SK-N-SH (cell line): ENCODE data around the gene KLHL24. TPM values are rescaled to one million over a fixed set of nuclear protein-coding genes. Genes with fewer than 3 reads are reported as not detected.
"Not testable (repeated sequence)": the region's sequence is repeated elsewhere in the genome, so short reads cannot be mapped to it uniquely, and the experiment has no call there.

Experiments used
- CTCF ChIA-PET: fragments of 300-600, 350-600 bp; formaldehyde crosslinking; extraction: SDS; loops from one replicate; lab custom pipeline; 2021; lab: Yijun Ruan, JAX
- POLR2A ChIA-PET: fragments of 350-600 bp; sonication (Branson Sonifier 250); formaldehyde crosslinking; extraction: SDS; loops from one replicate; lab custom pipeline; 2020; ENCODE audit warnings: antibody characterized with exemption, inconsistent platforms; lab: Yijun Ruan, JAX
- DNase-seq: peaks from one replicate; pipeline ENCODE4 v3.0.0; 2012
- H2AFZ ChIP-seq: fragments of 200-600 bp; sonication (generic); 2 replicates; pipeline ENCODE4 v1.8.1; 2016; ENCODE audit warnings: antibody characterized with exemption, mild to moderate bottlenecking, low read depth
- H3F3A ChIP-seq: fragments of 200-600 bp; sonication (generic); replicated peaks from 2 replicates; pipeline ENCODE3; 2016; ENCODE audit warnings: antibody characterized with exemption, mild to moderate bottlenecking; ENCODE audit not compliant: insufficient read depth
- H3K27ac ChIP-seq, 2 experiments: fragments of 200-500 bp in 1 of 2; fragments of 200-600 bp in 1 of 2; sonication (Bioruptor generic) in 1 of 2; sonication (generic), shearing (Covaris generic) in 1 of 2; 2 replicates each; pipeline versions ENCODE4 v1.5.1 to v1.6.1; 2014 to 2016; ENCODE audit warnings: low read depth in 2 of 2, inconsistent platforms in 1 of 2, low read length in 1 of 2, mild to moderate bottlenecking in 1 of 2, mixed read lengths in 1 of 2
- H3K27me3 ChIP-seq: fragments of 200-600 bp; sonication (generic), shearing (Covaris generic); 2 replicates; pipeline ENCODE4 v1.6.1; 2016; ENCODE audit warnings: mixed run types; ENCODE audit not compliant: insufficient read depth
- H3K36me3 ChIP-seq, 2 experiments: fragments of 200-500 bp in 1 of 2; fragments of 200-600 bp in 1 of 2; sonication (Bioruptor generic) in 1 of 2; sonication (generic) in 1 of 2; replicated peaks in 1 of 2; 2 replicates each; pipeline versions ENCODE3 to v1.5.1; 2014 to 2016; ENCODE audit warnings: low read length in 1 of 2, mild to moderate bottlenecking in 1 of 2; ENCODE audit not compliant: insufficient read depth in 2 of 2, control insufficient read depth in 1 of 2
- H3K4me1 ChIP-seq, 2 experiments: fragments of 200-500 bp in 1 of 2; fragments of 200-600 bp in 1 of 2; sonication (Bioruptor generic) in 1 of 2; sonication (generic), shearing (Covaris generic) in 1 of 2; 2 replicates each; pipeline versions ENCODE4 v1.5.1 to v1.6.1; 2014 to 2016; ENCODE audit warnings: low read depth in 1 of 2, low read length in 1 of 2, mixed run types in 1 of 2; ENCODE audit not compliant: insufficient read depth in 2 of 2, control insufficient read depth in 1 of 2
- H3K4me2 ChIP-seq: fragments of 200-600 bp; sonication (generic), shearing (Covaris generic); 2 replicates; pipeline ENCODE4 v1.6.1; 2017; ENCODE audit warnings: mixed run types
- H3K4me3 ChIP-seq, 2 experiments: fragments of 200-500 bp in 1 of 2; fragments of 200-600 bp in 1 of 2; sonication (Bioruptor generic) in 1 of 2; sonication (generic), shearing (Covaris generic) in 1 of 2; 2 replicates each; pipeline versions ENCODE4 v1.5.1 to v1.8.1; 2014 to 2016; ENCODE audit warnings: low read depth in 2 of 2, inconsistent platforms in 1 of 2, low read length in 1 of 2, mild to moderate bottlenecking in 1 of 2, mixed read lengths in 1 of 2, moderate library complexity in 1 of 2
- H3K79me2 ChIP-seq: fragments of 200-600 bp; sonication (generic); 2 replicates; pipeline ENCODE4 v1.8.1; 2017; ENCODE audit warnings: mild to moderate bottlenecking; ENCODE audit not compliant: insufficient read depth
- H3K9ac ChIP-seq: fragments of 200-600 bp; sonication (generic); 2 replicates; pipeline ENCODE4 v1.6.1; 2017; ENCODE audit warnings: mixed run types
- H3K9me2 ChIP-seq: fragments of 200-600 bp; sonication (generic); 2 replicates; pipeline ENCODE4 v1.6.1; 2017; ENCODE audit warnings: mixed run types
- H3K9me3 ChIP-seq: fragments of 200-600 bp; sonication (generic); 2 replicates; pipeline ENCODE4 v1.6.1; 2017; ENCODE audit warnings: mixed run types, mild to moderate bottlenecking, moderate library complexity
- H4K20me1 ChIP-seq: fragments of 200-600 bp; sonication (generic); 2 replicates; pipeline ENCODE4 v1.6.1; 2017; ENCODE audit warnings: mild to moderate bottlenecking, mixed run types; ENCODE audit not compliant: insufficient read depth
- ELF1 ChIP-seq: IDR thresholded peaks from 2 replicates; pipeline ENCODE4 v1.4.0; 2012
- POLR2AphosphoS5 ChIP-seq: IDR thresholded peaks from 2 replicates; pipeline ENCODE4 v1.6.1; 2012; ENCODE audit warnings: low read depth, low read length
- RAD21 ChIP-seq: IDR thresholded peaks from 2 replicates; pipeline ENCODE4 v1.6.1; 2012; ENCODE audit warnings: mild to moderate bottlenecking, low read length
- SIN3A ChIP-seq: IDR thresholded peaks from 2 replicates; pipeline ENCODE4 v1.6.1; 2012; ENCODE audit warnings: low read depth, mild to moderate bottlenecking, low read length, moderate library complexity, borderline replicate concordance
- SMC3 ChIP-seq: IDR thresholded peaks from 2 replicates; pipeline ENCODE4 v1.6.1; 2012; ENCODE audit warnings: low read depth, low read length, improper control_type of control experiment
- YY1 ChIP-seq: IDR thresholded peaks from 2 replicates; pipeline ENCODE4 v1.4.0; 2012; ENCODE audit warnings: low read depth, mild to moderate bottlenecking
- WGBS: methylation state at CpG from one replicate; pipeline ENCODE4 v1.1.6; 2017; ENCODE audit warnings: low lambda C conversion rate; 5-methylcytosine and 5-hydroxymethylcytosine counted together
- polyA plus RNA-seq, 3 experiments: library from polyadenylated mRNA; depleted of rRNA; stranded (reverse); fragments of >200 nt; gene quantifications; 2 replicates each; pipeline ENCODE4 v1.2.3, GENCODE V29; 2012
- TF ChIP-seq, protein P1 (sequence below): IDR thresholded peaks from 2 replicates; pipeline ENCODE4 v1.4.0; 2012; ENCODE audit warnings: low read depth
- TF ChIP-seq, protein P2 (sequence below): IDR thresholded peaks from 2 replicates; pipeline ENCODE4; 2012
- TF ChIP-seq, protein P3 (sequence below): fragments of 200-600 bp; sonication (generic); IDR thresholded peaks from 2 replicates; pipeline ENCODE4 v1.6.1; 2017; ENCODE audit warnings: antibody characterized with exemption, mild to moderate bottlenecking, moderate library complexity

Gene KLHL24
- polyA plus RNA-seq, 1 of the 3 experiments (the other 2 are of a cell fraction), result 5.7 TPM

DNA sequence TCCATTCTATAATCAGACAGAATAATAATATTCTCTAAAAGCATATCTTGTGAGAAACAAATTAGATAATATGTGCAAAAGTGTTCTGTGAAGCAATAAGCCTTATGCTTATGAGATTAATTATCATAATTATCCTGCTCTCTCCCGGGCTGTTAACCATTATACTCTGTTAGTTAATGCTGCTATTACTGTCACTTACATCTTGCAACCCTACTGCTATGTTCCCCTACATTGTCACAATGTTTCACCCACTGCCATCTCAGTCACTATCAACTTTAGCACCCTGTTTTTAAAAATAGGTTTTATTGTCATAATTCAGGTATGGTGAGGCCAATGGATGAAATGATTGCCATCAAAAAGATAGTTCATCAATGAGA lies 15.2 kb upstream of the KLHL24 start:
- DNase-seq, result no peak
- Histone ChIP-seq H3K4me3 (no peak overlapping the region), H2AFZ (no peak overlapping the region), H3K9ac (no peak overlapping the region), H3K27ac (peak overlapping the region in 1 of 2 experiments; percentile 77; a peak in 2 of 4 replicates), H3K4me1 (peaks cover 0 to 16% of the 10 kb centered on the region in 2 experiments; a peak in 1 of 4 replicates), H3K27me3 (no peaks in the 10 kb centered on the region), H3K36me3 (no peaks in the 10 kb centered on the region), H3F3A (no peaks in the 10 kb centered on the region), H3K9me3 (no peaks in the 10 kb centered on the region), H3K9me2 (no peaks in the 10 kb centered on the region), H3K4me2 (no peak overlapping the region), H4K20me1 (no peaks in the 10 kb centered on the region), H3K79me2 (no peaks in the 10 kb centered on the region)
- TF ChIP-seq, protein P1, sequence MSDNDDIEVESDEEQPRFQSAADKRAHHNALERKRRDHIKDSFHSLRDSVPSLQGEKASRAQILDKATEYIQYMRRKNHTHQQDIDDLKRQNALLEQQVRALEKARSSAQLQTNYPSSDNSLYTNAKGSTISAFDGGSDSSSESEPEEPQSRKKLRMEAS, result no peak
- TF ChIP-seq SIN3A (no peak), YY1 (no peak), RAD21 (no peak), SMC3 (no peak), POLR2AphosphoS5 (no peak), ELF1 (no peak)
- TF ChIP-seq, protein P2, sequence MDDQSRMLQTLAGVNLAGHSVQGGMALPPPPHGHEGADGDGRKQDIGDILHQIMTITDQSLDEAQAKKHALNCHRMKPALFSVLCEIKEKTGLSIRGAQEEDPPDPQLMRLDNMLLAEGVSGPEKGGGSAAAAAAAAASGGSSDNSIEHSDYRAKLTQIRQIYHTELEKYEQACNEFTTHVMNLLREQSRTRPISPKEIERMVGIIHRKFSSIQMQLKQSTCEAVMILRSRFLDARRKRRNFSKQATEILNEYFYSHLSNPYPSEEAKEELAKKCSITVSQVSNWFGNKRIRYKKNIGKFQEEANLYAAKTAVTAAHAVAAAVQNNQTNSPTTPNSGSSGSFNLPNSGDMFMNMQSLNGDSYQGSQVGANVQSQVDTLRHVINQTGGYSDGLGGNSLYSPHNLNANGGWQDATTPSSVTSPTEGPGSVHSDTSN, result no peak
- TF ChIP-seq, protein P3, sequence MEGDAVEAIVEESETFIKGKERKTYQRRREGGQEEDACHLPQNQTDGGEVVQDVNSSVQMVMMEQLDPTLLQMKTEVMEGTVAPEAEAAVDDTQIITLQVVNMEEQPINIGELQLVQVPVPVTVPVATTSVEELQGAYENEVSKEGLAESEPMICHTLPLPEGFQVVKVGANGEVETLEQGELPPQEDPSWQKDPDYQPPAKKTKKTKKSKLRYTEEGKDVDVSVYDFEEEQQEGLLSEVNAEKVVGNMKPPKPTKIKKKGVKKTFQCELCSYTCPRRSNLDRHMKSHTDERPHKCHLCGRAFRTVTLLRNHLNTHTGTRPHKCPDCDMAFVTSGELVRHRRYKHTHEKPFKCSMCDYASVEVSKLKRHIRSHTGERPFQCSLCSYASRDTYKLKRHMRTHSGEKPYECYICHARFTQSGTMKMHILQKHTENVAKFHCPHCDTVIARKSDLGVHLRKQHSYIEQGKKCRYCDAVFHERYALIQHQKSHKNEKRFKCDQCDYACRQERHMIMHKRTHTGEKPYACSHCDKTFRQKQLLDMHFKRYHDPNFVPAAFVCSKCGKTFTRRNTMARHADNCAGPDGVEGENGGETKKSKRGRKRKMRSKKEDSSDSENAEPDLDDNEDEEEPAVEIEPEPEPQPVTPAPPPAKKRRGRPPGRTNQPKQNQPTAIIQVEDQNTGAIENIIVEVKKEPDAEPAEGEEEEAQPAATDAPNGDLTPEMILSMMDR, result no peak
- WGBS, result 3% methylated on average over 1 of the region's 1 CpG
- ChIA-PET POLR2A (no interaction called here), CTCF (interaction anchor here (1.7 kb wide), 1 partner anchor 10 kb away, joined by 5 read pairs; no protein-coding TSS in a partner anchor)

DNA sequence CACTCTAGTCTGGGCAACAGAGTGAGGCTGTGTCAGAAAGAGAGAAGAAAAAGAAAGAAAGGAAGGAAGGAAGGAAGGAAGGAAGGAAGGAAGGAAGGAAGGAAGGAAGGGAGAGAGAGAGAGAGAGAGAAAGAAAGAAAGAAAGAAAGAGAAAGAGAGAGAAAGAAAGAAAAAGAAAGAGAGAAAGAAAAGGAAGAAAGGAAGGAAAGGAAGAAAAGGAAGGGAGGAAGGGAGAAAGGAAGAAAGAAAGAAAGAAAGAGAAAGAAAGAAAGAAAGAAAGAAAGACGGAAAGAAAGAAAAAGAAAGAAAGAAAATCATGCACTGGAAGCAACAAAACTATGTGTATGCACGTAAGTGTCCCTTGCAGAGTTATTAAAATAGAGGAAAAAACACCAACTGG lies 12.9 kb upstream of the KLHL24 start:
- H3K4me2 ChIP-seq, POLR2A ChIA-PET, H3K27ac ChIP-seq, H3F3A ChIP-seq, H3K79me2 ChIP-seq, H3K9me2 ChIP-seq, H3K4me3 ChIP-seq, DNase-seq, H4K20me1 ChIP-seq, H3K9ac ChIP-seq, H3K9me3 ChIP-seq, H3K36me3 ChIP-seq, H2AFZ ChIP-seq, CTCF ChIA-PET, H3K27me3 ChIP-seq: not testable (repeated sequence)
- H3K4me1 ChIP-seq, result peaks cover 0 to 16% of the 10 kb centered on the region in 2 experiments; a peak in 1 of 4 replicates
- 49% methylated on average over 2 of the region's 2 CpGs for WGBS
